ENCODE measurements around the gene SLC13A3.
A peak's percentile ranks its signal among the peaks of the same experiment; 100 is the strongest.

Gene SLC13A3

GRCh38 chr20:46566125-46566524, 85.1 kb downstream of the SLC13A3 start:
- H3K4me3 ChIP-seq (replicated peaks in 1 of 2; ENCODE audit: low read depth in 2 of 2, low read length in 2 of 2): no peak overlapping the region
- no peak for DNase-seq (ENCODE audit: low read depth in 2 of 2)
- TF ChIP-seq CTCF (IDR thresholded peaks at IDR 0.05; ENCODE audit: low read depth, low read length): no peak

GRCh38 chr20:46564241-46564957, 86.9 kb downstream of the SLC13A3 start:
- DNase-seq (ENCODE audit: low read depth in 2 of 2): no peak
- no peak overlapping the region for H3K4me3 ChIP-seq (replicated peaks in 1 of 2; ENCODE audit: low read depth in 2 of 2, low read length in 2 of 2)
- TF ChIP-seq CTCF (IDR thresholded peaks at IDR 0.05; ENCODE audit: low read depth, low read length): no peak

- no peak overlapping the region for H3K4me3 ChIP-seq (replicated peaks in 1 of 2; ENCODE audit: low read depth in 2 of 2, low read length in 2 of 2)
- DNase-seq (ENCODE audit: low read depth in 2 of 2): no peak
- no peak for TF ChIP-seq CTCF (IDR thresholded peaks at IDR 0.05; ENCODE audit: low read depth, low read length)
These were observed 87.4 kb downstream of the SLC13A3 start for GRCh38 chr20:46563860-46564221.

GRCh38 chr20:46563170-46563859, 87.9 kb downstream of the SLC13A3 start:
- H3K4me3 ChIP-seq (replicated peaks in 1 of 2; ENCODE audit: low read depth in 2 of 2, low read length in 2 of 2): no peak overlapping the region
- no peak for DNase-seq (ENCODE audit: low read depth in 2 of 2)
- no peak for TF ChIP-seq CTCF (IDR thresholded peaks at IDR 0.05; ENCODE audit: low read depth, low read length)

GRCh38 chr20:46562373-46563169, 88.7 kb downstream of the SLC13A3 start:
- peak overlapping the region in 1 of 2 donors; percentile 4 for H3K4me3 ChIP-seq (replicated peaks in 1 of 2; ENCODE audit: low read depth in 2 of 2, low read length in 2 of 2)
- peak; percentile 67 to 68 for DNase-seq (ENCODE audit: low read depth in 2 of 2)
- peak; percentile 83 for TF ChIP-seq CTCF (IDR thresholded peaks at IDR 0.05; ENCODE audit: low read depth, low read length)

GRCh38 chr20:46562009-46562372, 89.3 kb downstream of the SLC13A3 start:
- no peak for DNase-seq (ENCODE audit: low read depth in 2 of 2)
- H3K4me3 ChIP-seq (replicated peaks in 1 of 2; ENCODE audit: low read depth in 2 of 2, low read length in 2 of 2): no peak overlapping the region
- no peak for TF ChIP-seq CTCF (IDR thresholded peaks at IDR 0.05; ENCODE audit: low read depth, low read length)
